ENCODE data around the gene ERMAP. TPM values are rescaled to one million over a fixed set of nuclear protein-coding genes. Genes with fewer than 3 reads are reported as not detected.

Gene ERMAP
- total and polyA plus RNA-seq, 2 of the 8 experiments (the other 6 are each of a cell fraction or from before 2014, with no cell fraction given) = 2.5 to 3.9 TPM

DNA sequence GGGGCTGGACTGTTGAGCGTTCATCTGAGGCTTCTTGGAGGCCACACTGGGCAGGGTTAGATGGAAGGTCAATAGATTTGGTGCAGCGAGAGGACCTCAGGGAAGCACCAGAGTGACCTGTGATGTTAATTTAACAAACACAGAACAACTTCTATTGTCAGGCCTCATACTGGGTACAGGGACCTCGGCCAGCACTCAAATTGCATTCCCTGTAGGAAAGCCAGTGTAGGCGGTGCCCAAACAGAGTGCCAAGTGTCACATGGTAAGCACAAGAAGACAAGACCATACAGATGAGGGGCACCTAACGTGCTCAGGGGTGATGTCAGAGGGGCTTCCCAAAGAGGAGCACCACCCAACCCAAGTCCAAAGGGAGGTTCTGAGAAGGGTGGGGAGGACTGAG lies 30.8 kb upstream of the ERMAP start:
- peaks cover 0 to 2% of the 10 kb centered on the region in 2 experiments for H4K20me1 ChIP-seq (replicated peaks in 1 of 2; ENCODE audit: control insufficient read depth in 1 of 2, insufficient read depth in 2 of 2, low read length in 2 of 2)
- no peak overlapping the region for H4K8ac ChIP-seq (ENCODE audit: extremely low read depth, insufficient read depth, low read length)
- no peak overlapping the region for H2BK15ac ChIP-seq (ENCODE audit: low read length)
- no peak overlapping the region for H2BK20ac ChIP-seq (ENCODE audit: low read length)
- H3K4ac ChIP-seq (replicated peaks; ENCODE audit: insufficient read length, low read depth, low read length) = no peak overlapping the region
- FAIRE-seq (no peak), DNase-seq (ENCODE audit: low read depth in 1 of 2, low spot score in 2 of 2) (no peak)
- H4K5ac ChIP-seq (ENCODE audit: insufficient read length, low read depth, low read length) = no peak overlapping the region
- no peak overlapping the region for H3K18ac ChIP-seq (ENCODE audit: extremely low read depth, low read length)
- peaks cover 0 to 3% (median 1%) of the 10 kb centered on the region in 4 experiments; a peak in 1 of 8 replicates for H3K36me3 ChIP-seq (ENCODE audit: control insufficient read depth in 2 of 4, insufficient read depth in 4 of 4, low read length in 3 of 4)
- ChIA-PET POLR2A (ENCODE audit: partially characterized antibody) (interaction anchor here (1.2 kb wide), 1 partner anchor 14 kb away, joined by 3 read pairs; no protein-coding TSS in a partner anchor), CTCF (ENCODE audit: partially characterized antibody) (interaction anchor here (0.6 to 1.3 kb wide), 2 partner anchors 13 to 137 kb away, joined by 3 read pairs; no protein-coding TSS in a partner anchor)
- H3K23ac ChIP-seq (ENCODE audit: insufficient read length) = no peak overlapping the region
- no peak overlapping the region for H4K91ac ChIP-seq (replicated peaks; ENCODE audit: insufficient read length, low read length)
- WGBS, 2 experiments (ENCODE audit: extremely low coverage in 1 of 2, insufficient coverage in 1 of 2, insufficient read length in 1 of 2, insufficient replicate concordance in 2 of 2, low coverage in 1 of 2, low lambda C conversion rate in 2 of 2, missing lambda C conversion rate in 1 of 2) = 89% methylated on average over 5 of the region's 5 CpGs; no CpG with 5 or more reads in 1 of the 2 experiments
- no peak overlapping the region for H3K56ac ChIP-seq (replicated peaks; ENCODE audit: insufficient read length, low read depth, low read length)
- H2BK120ac ChIP-seq (replicated peaks; ENCODE audit: low read depth, low read length) = no peak overlapping the region
- no peak overlapping the region for H2BK12ac ChIP-seq (ENCODE audit: low read depth, low read length)
- no peak overlapping the region for H3K9ac ChIP-seq (replicated peaks in 1 of 4; ENCODE audit: extremely low read depth in 1 of 4, low read depth in 3 of 4, low read length in 3 of 4)
- H3K23me2 ChIP-seq (ENCODE audit: low read depth, low read length) = no peaks in the 10 kb centered on the region
- no peak overlapping the region for H3K14ac ChIP-seq (ENCODE audit: insufficient read length)
- peaks cover 0 to 8% (median under 1%) of the 10 kb centered on the region in 4 experiments; a peak in 2 of 7 replicates for H3K4me1 ChIP-seq (replicated peaks in 1 of 4; ENCODE audit: control insufficient read depth in 3 of 4, insufficient read depth in 4 of 4, low read length in 3 of 4)
- no peak overlapping the region for H2BK5ac ChIP-seq (ENCODE audit: low read depth, low read length)
- no peak overlapping the region for H3K4me3 ChIP-seq (ENCODE audit: extremely low read depth in 1 of 4, insufficient read depth in 2 of 4, low read depth in 3 of 4, low read length in 4 of 4)
- H3K79me2 ChIP-seq (ENCODE audit: control insufficient read depth in 1 of 2, insufficient read depth in 2 of 2, low read length in 2 of 2) = no peaks in the 10 kb centered on the region
- no peaks in the 10 kb centered on the region for H3K79me1 ChIP-seq (ENCODE audit: low read depth, low read length)
- H3K27ac ChIP-seq (ENCODE audit: low read depth, low read length) = no peak overlapping the region
- no peak overlapping the region for H2AK5ac ChIP-seq (ENCODE audit: low read depth, low read length)
- H3K9me3 ChIP-seq (ENCODE audit: insufficient read depth in 2 of 2, low read depth in 1 of 2, low read length in 1 of 2) = no peaks in the 10 kb centered on the region
- no peak overlapping the region for H3K4me2 ChIP-seq (ENCODE audit: insufficient read depth in 1 of 2, low read depth in 2 of 2, low read length in 2 of 2)
- H2AFZ ChIP-seq (ENCODE audit: low read length) = no peak overlapping the region
- no peaks in the 10 kb centered on the region for H3K27me3 ChIP-seq (replicated peaks in 1 of 4; ENCODE audit: control insufficient read depth in 3 of 4, extremely low read depth in 1 of 4, insufficient read depth in 3 of 4, low read length in 3 of 4)
- TF ChIP-seq BACH1 (IDR thresholded peaks at IDR 0.05; ENCODE audit: low read length) (no peak), BRCA1 (IDR thresholded peaks at IDR 0.05; ENCODE audit: low read depth, low read length) (no peak), YY1 (IDR thresholded peaks at IDR 0.05; ENCODE audit: low read depth, low read length) (no peak), TEAD4 (IDR thresholded peaks at IDR 0.05; ENCODE audit: low read depth, low read length) (no peak), CHD2 (IDR thresholded peaks at IDR 0.05; ENCODE audit: low read length) (no peak), NANOG (IDR thresholded peaks at IDR 0.05; ENCODE audit: insufficient read depth, low read depth, low read length, poor library complexity, severe bottlenecking) (no peak), CEBPB (IDR thresholded peaks at IDR 0.05; ENCODE audit: low read depth, low read length) (no peak), CHD1 (IDR thresholded peaks at IDR 0.05; ENCODE audit: low read depth, low read length) (no peak), RFX5 (IDR thresholded peaks at IDR 0.05; ENCODE audit: borderline replicate concordance, low read depth, low read length) (no peak), EP300 (IDR thresholded peaks at IDR 0.05; ENCODE audit: borderline replicate concordance in 1 of 2, low read depth in 2 of 2, low read length in 2 of 2) (no peak), ASH2L (IDR thresholded peaks at IDR 0.05; ENCODE audit: low read length) (no peak), SRF (IDR thresholded peaks at IDR 0.05; ENCODE audit: low read depth, low read length) (no peak), TCF12 (IDR thresholded peaks at IDR 0.05; ENCODE audit: low read depth, low read length) (no peak), RNF2 (IDR thresholded peaks at IDR 0.05; ENCODE audit: borderline replicate concordance, low read depth, low read length, missing control alignments, poor library complexity, severe bottlenecking) (no peak), EZH2 (IDR thresholded peaks at IDR 0.05; ENCODE audit: low read depth, low read length, severe bottlenecking) (no peak)

Measured in H1 (cell line).